GM21786 (cell line): ENCODE results near the gene CCNY.

Source experiments
- ATAC-seq: cut with Tn5 transposase; IDR thresholded peaks from one replicate; pipeline ENCODE4 v1.9.1; 2021; ENCODE audit not compliant: unreplicated experiment

The CCNY gene

DNA sequence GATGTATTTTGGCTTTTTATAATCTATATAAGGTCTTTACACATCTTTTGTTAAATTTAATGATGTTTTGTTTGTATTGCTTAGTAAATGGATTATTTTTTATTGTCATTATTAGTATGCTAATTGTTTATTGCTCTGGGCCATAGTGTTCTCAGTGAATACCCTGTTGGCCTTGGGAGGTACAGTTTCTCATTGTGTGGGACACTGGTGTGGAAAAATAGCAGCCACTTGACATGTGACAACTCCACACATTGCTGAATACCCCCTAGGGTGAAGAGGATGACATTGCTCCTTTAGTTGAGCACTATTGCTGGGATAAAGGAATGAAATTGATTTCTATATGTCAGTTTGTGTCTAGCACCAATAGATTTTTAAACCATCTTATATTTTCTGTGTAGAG is 130.9 kb downstream of the CCNY start:
- ATAC-seq: no peak

DNA sequence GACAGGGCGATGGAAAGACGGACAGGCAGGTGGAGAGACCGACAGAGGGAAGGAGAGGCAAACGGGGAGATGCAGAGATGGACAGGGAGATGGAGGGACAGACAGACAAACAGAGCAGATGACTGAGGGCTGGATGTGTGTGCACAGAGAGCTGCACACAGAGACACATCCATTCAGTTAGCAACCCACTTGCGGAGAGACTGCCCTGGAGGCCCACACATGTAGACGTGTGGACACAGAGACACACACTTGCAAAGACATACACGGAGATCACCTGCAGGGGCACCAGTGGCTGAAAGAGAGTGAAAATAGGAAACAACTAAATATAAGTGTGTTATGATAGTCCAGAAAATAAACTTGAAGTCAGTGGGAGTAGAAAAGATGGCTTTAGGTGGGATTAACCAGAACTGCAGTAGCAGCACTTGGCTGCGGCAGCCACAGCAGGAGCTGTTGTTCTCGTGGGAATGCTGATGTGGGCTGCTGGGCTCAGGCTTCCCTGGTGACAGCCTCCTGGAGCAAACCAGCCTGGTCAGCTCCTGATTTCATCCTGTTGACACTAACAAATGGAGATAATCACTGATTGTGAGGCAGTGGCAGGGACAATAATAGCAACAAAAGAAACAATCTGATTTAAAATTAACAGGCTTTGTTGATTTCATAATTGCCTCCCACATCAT is 134.1 kb downstream of the CCNY start:
- ATAC-seq: no peak

GRCh38 chr10:35470925-35471315 is 134.6 kb downstream of the CCNY start:
- ATAC-seq: no peak

GRCh38 chr10:35471435-35471834 is 135.1 kb downstream of the CCNY start:
- no peak for ATAC-seq

GRCh38 chr10:35480142-35480541 is 143.8 kb downstream of the CCNY start:
- no peak for ATAC-seq

- ATAC-seq: no peak
Measured at GRCh38 chr10:35481413-35481812, 145.1 kb downstream of the CCNY start.

DNA sequence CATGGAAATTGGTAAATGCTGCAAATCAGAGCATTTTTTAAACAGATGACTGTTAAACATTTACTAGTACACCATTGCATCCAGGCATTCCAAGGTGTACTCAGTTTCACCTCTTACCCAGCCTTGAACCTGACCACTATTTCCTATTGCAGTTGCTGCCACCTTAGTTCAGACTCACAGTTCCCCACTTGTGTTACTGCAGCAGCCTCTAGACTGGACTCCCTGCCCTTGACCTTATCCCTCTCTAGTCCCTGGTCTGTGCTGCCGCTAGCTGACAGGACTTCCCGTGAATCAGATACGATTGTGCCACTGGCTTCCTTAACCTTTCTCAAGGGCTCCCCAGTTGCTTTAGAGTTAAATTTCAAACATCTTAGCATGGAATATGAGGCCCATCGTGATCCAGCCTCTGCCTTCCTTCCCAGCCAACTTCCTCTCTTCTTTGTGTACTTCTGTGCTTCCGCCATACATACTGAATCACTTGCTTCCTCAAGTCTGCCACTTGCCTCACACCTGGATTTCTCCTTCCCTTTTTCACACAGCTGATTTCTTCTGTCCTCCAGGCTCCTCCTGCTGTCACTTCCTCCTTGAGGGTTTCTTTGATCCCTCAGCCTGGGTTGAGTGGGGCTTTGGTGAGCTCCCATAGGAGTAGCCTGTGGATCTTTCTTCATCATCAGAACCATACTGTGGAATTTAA is 150.1 kb downstream of the CCNY start:
- ATAC-seq: no peak

DNA sequence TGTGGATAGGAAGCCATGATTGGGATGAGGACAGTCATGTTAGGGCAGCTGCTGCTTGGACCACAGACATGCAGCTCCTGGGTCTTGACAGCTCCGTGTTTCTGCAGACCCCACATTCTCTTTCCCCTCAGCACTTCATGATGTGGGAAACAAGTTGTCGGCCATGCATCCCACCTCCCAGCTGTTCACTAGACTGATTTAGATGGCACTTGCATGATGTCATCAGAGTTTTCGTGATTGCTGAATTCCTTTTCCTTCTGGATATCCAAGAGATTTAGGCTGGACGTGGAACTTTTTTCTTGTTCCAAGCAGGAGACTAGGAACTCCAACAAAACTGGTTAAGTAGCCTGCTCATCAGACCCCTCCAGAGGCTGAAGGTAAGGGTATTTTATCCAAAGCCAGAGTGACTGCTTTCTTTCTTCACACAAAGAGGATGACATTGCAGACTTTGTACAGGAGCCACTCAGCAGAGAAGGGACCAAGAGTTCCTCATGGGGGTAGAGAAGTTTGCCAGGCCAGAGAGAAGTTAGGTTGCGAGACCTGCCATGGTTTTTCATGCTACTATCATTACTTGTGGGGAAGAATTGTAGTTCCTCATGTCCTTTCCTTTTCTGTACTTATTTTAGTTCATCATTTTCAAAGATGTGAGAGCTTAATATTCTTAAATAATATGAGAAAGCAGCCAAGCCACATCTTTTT is 151.2 kb downstream of the CCNY start:
- ATAC-seq: no peak

DNA sequence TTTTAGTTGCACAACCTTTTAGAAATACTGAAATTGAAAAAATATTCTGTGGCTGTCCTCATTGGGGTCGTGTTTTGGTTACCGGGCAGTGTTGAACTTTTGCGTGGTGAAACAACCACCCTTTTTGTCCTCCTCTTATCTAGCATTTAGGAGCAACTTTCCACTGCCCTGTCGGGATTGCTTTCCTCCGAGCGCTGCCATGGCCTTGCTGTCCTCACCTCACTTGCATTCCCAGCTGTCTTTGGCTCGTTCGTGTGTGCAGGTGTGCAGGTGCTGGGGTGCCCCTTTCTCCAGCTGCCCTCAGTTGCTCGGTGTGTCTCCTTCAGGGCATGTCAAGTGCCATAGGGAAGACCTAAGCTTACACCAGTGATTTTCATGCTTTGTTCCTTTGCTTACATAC is 151.9 kb downstream of the CCNY start:
- no peak for ATAC-seq

GRCh38 chr10:35492386-35493195 is 156.3 kb downstream of the CCNY start:
- no peak for ATAC-seq

DNA sequence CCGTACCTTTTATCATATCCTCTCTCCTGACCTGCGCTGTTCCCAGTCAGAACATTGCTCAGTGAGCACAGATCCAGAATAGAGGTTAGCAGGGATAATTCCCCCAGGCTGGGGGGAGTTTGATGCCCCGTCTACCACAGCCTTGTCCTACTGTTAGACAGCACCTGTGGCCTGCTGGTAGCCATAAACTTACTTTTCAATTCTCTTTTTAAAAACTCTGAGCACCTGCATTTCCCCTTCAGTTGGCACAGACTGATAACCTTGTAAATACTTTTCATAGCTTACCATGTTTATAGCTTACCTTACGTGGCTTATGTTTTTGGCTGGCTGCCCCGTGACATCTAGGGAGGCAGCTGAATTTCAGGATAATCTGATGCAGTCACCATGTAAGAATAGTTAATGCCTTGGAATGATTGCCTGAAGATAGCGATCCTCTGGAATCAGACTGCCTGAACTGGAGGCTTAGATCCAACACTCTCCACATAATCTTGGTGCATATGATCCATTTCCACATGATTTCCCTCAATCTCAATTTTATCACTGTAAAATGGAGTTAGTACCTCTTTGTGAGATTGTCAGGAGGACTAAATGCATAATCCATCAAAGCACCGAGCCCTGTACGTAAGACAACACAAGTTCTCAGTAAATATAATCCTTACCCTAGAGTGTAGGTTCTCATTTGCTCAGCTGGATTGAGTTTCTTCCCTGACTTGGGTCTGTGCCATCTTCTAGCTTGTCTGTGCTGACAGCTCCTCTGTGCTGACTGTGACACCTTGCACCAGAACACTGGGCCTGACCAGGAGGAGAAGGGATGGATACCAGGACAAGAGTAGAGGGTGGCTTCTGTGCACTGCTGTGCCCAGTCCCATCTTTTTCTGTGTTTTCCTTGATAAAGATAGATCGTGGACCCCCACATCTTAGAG is 157.1 kb downstream of the CCNY start:
- ATAC-seq: no peak

DNA sequence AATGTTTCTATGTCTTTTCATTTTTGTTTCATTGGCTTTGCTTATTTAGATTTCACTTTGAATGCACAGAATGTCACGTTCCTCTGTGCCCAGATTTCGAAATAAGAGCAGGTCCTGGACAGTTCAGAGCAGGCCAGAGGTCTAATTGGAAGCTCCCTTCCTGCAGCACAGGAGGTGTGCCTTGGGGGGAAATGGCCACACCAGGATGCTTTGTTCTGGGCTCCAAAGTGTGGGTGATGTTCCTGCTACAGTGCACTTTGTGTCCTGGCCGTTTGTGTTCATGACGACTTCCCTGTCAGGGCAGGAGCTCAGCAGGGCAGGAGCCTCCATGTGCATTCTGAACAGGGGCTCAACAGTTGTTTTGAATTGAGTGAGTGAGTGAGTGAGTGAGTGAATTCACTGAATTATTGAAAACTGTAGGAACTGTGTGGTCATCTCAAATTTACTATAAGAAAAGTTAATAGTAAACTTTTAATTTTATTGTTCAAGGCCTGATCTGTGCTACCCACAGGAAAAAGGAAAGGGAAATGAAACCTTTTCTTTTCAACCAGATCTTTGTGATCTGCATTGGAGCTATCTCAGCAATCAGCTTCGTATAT is 159.3 kb downstream of the CCNY start:
- peak; percentile 49 for ATAC-seq

- no peak for ATAC-seq
Measured at GRCh38 chr10:35497909-35498308, 161.6 kb downstream of the CCNY start.

DNA sequence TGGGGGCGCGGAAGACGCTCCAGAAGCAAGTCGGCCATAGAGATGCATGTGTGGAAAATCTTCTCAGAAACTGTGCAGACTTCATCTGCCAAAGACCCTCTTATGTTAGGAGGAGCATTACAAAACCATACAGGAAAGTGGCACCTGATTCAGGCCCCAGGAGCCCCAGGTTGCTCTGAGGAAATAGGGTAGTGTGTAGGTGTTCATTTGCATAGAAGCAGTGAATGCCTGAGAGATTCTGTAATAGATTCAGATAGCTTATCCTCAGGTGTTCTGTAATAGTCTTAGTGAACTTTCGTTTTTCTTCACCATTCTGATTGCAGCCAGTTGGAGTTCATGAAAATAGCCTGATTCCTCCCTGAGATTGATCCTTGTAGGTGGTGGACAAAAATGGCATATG is 162.4 kb downstream of the CCNY start:
- peak; percentile 56 for ATAC-seq

DNA sequence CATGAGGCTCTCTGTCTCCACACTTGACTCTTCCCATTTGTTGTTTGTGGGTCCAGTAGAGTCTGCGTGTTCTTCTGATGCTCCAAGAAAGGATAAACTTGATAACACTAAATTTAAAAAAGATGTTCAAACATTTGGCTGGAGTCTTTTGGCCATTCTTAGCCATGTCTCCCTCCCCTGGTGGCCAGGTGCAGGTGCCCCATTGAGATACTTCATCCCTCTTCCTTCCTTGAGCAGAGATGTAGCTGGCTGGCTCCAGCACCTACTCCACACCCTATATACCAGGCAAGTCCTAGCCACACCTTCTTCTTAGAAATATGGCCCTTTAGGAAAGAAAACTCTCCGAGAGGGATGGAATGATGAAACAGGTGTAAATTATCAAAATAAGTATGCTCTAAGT is 165.6 kb downstream of the CCNY start:
- ATAC-seq: no peak

DNA sequence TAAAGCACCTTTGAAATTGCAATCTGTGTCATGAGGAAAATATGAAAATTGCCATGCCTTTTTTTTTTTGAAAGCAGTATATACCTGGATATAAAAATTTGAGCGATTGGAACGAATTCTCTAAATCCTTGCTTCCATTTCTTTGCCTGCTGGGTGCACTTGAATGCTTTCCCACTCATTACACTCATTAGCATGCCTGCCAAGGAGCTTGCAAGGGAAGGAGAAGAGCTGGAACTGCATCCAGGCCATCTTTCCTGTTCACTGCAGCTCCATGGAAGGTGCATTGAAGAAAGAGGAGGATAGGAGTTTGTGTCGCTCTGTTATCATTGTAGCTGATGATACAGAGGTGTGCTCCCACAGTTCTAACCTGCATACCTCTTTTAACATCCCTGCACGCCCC is 166.4 kb downstream of the CCNY start:
- no peak for ATAC-seq

GRCh38 chr10:35503578-35503977 is 167.3 kb downstream of the CCNY start:
- no peak for ATAC-seq

GRCh38 chr10:35504132-35504531 is 167.8 kb downstream of the CCNY start:
- no peak for ATAC-seq

- no peak for ATAC-seq
Measured at GRCh38 chr10:35505241-35505873, 169.0 kb downstream of the CCNY start.
